HG02610 (cell line): ENCODE data around the gene ITGA7.

Experiments used
- ATAC-seq: cut with Tn5 transposase; IDR thresholded peaks from one replicate; pipeline ENCODE4 v1.9.1; 2021; ENCODE audit warnings: mild to moderate bottlenecking, moderate library complexity; ENCODE audit not compliant: unreplicated experiment

The ITGA7 gene

DNA sequence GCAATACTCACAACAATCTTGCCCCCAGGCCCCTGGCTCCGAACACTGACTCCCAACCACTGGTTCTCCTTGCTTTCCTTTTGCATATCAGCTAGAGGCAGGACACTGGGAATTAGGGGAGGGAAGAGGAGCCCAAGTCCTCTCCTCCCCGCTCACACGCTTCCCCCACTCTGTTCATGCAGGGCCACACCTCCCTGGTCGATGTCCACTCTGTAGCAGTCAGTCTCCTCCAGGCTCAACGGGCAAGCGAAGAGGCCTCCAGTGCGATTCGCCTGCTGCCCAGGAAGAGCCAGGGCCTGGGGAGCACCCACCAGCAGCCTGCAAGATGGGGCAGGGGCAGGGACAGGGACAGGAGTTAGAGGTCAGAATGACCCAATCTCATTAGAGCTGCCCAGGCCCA, 4.8 kb downstream of the ITGA7 start:
- ATAC-seq, result no peak

DNA sequence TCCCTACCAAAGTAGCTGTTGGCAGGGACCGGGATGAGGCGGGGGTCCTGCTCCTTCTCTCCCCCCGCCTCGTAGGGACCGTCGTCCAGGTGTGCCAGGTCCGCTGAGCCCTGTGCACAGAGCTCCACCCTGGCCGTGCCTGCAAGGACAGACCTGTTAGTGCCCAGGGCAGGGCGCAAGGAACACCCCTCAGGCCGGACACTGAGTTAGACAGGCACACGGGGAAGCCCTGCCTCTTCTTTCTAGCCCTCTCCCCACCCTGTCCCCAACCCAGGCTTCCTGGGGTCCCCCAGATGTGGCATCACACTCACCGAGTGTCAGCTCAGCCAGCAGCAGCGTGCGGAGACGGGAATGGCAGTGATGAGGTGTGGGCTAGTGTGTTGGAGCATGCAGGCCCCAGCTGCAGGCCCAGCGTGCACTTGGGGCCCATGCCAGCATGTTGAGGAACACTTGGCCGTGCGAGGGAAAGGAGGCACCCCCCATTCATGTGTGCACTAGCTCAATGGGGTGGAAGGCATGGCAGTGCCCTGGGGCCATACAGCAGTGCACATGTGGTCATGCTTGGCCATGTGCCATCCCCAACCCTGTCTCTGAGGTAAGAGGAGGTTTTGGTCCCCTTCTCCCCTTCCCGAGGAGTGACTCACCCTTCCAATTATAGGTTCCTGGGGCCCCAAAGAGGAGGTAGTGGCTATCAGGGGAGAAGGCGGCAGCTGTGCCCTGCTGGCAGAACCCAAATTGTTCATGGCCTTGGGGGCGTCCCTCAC, 7.3 kb downstream of the ITGA7 start:
- ATAC-seq, result no peak

DNA sequence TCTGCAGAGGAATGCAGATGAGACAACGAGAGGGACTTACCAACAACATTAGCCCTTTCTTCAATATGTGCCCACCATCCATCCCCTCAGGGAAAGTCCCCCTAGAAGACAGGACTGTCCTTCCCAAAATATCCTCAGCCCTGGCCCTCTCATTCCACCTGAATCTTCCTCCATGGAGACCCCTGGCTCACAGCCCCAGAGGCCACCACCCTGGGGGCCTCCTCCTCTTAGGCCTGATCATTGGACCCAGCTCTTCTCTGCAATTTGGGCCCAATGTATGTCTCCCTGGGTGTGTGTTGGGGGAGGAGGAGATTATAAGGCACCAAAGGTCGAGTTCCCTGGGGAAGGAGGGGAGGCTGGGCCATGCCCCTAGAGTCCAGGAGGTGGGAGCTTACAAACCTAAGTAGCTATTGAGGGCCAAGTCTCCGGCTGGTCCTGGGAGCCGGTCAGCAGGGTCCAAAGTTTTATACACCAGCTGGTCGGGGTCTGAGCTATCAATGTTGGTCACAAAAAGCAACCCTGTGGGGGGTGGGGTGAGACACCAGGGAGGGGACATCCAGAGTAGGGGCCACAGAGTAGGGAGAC, 8.1 kb downstream of the ITGA7 start:
- ATAC-seq, result no peak

- no peak for ATAC-seq
These were observed 8.7 kb downstream of the ITGA7 start for GRCh38 chr12:55698965-55699364.

DNA sequence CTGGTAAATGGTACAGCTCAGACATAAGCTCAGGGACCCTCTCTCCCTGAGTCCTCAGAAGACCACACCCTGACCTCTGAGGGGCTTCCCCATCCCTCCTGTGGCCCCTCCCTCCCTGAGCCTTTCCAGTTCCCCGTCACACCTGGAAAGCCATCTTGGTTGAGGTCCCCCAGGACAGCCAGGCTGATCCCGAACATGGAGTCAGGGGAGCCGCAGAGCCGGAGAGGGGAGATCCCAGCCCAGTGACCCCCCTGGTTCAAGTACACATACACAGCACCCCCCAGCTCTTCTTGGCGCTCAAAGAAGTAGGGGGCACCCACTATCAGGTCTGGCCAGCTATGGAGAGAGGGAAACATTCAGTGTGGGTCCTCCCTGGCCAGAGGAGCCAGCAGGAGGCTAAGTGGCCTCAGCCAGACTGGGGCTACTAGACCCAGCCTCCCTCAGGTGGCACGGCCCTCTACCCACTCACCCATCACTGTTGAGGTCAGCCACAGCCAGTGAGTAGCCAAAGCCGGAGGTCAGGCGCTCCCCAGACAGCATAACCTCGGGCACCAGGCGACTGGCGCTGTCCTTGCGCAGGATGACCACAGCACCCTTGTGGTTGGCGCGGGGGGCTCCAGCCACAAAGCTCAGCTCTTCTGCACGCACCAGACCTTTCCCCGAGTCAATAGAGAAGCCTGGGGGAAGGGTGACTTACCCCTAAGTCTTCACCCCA, 9.3 kb downstream of the ITGA7 start:
- ATAC-seq, result no peak

DNA sequence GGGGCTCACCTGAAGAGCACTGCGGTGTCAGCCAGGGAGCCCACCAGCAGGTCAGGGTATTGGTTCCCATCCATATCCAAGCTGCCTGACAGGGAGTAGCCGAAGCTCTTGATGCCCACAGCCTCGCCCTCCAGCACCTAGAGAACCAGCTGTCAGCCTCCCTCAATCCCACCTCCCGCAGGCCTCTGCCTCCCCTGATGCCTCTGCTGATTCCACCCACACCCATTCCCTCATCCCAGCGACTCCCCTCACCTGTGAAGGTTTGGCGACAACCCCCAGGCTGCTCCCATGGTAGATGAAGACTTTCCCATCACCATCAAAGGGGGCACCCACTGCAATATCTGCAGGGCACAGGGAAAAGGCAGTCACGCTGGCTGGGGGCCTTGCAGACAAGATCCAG, 10.0 kb downstream of the ITGA7 start:
- no peak for ATAC-seq

- ATAC-seq, result no peak
These were observed 10.8 kb downstream of the ITGA7 start for GRCh38 chr12:55696796-55697462.

DNA sequence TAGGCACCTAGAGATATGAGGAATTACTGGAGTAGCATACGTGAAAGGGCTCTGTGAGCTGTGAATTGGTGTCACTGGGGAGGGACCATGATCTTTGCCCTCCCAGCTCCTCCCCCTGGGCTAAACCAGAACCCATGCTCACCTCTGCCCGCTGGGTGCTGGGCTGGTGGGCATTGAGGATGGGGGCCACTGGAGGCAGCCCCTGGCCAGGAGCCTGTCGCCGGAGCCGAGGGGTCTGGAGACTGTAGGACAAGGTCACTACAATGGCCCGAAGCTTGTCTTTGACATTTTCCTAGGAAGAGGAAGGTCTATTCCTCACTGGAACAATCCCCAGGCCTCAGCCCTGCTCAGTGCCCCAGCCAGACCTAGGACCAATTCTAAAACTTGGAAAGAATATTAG, 11.6 kb downstream of the ITGA7 start:
- ATAC-seq, result no peak

DNA sequence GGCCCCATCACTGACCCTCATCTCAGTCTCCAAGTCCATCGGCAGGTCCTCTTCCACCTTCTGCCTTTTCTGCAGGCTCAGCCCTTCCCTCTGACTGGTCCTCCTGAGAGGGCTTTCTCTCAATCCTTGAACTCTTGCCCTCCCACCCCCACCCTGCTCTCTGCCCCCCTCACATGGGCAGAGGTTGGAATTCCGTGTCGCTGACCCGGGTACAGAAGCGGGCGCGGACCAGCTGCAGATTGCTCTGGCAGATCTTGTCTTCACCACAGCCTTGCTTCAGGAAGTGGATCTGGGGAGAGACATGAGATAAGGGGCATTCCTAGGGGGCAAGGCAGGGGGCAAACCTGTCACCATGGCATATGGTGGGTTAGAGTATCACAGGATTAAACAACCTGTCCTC, 12.4 kb downstream of the ITGA7 start:
- ATAC-seq, result no peak

GRCh38 chr12:55694651-55695050, 13.1 kb downstream of the ITGA7 start:
- ATAC-seq, result no peak

DNA sequence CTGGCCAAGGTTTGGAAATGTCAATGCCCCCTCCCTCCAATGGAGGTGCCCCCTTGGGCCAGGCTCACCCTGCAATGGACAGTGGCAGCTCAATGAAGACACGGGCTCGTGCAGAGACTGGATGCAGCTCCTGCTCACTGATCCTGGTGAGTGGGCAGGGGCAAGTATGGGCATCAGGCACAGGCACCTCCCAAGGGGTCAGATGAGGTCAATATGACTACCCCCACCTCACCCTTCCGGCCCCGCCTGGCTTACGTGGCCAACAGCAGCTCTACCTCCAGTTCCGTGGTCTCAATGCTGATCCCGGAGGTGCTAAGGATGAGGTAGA, 13.6 kb downstream of the ITGA7 start:
- ATAC-seq, result no peak

- ATAC-seq, result no peak
These were observed 14.1 kb downstream of the ITGA7 start for GRCh38 chr12:55693323-55694187.

- no peak for ATAC-seq
These were observed 14.9 kb downstream of the ITGA7 start for GRCh38 chr12:55692631-55693322.

DNA sequence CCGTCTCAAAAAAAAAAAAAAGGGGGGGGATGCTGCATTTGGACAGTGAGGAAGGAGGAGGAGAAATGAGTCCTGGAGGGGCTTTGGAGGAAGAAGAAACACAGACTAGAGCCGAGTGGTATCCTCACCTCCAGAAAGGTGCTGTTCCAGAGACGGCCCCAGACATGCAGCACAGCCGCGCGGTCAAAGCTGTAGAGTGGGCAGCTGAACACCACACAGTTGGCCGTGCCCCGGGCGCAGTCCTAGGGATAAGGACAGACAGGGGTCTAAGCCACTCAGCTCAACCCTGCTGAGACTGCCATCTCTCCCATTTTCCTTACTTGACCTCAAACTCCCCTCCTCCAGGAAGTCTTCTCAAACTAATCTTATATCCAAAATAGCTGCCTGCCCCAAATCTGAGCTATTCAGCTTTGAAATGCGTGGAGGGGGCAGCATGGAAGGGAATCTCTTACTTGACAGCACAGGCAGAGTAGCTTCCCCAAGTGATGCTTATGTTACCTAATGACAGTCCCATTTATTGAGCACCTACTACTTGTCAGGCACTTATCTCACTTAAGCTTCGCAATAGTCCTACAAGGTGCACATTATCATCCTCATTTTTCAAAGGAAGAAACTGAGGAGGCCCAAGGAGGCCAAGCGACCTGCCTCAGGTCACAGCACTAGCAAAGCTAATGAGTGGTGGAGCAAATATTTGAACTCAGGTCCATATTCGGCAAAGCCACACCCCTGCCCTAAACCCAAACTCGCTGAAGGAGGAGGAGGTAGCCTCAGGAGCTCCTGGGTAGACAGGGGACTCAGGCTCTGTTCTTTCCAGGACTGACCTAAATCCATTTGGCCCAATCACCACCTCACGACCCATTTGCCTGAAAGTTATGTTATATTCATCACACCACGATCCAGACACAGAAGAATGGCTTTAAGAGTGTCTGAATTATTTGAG, 18.7 kb downstream of the ITGA7 start:
- ATAC-seq, result no peak

- ATAC-seq, result peak; percentile 61
These were observed 20.0 kb downstream of the ITGA7 start for GRCh38 chr12:55687746-55688145.

DNA sequence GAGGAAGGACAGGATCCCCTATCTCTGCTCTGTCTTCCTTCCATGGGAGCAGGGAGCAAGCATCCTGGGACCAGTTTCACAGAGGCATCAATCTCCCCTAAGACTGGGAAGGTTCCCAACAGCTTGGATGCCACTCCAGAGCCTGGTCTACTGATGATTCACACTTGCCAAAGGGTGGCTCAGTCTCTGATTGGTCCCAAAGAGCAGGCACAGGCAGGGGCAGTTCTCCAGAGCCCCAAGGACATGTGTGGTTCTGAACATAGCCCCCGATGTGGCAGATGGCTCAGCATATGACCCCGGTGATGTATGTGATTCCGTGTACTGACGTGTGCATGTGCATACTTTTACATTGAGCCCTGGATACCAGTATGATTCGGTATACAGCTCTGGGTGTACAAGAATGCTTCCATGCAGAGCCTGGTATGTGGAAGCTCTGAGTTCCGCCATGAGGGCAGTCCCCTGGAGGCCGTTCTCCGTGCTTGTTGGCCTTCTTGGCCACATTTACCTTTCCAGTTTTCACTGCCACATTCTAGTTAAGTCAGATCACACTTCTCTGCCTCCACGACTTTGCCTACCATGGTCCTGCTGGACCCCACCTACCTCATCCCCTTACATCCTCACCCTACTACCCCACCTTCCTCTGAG, 21.2 kb downstream of the ITGA7 start:
- no peak for ATAC-seq

GRCh38 chr12:55685671-55686070, 22.0 kb downstream of the ITGA7 start:
- ATAC-seq, result no peak

- no peak for ATAC-seq
These were observed 22.8 kb downstream of the ITGA7 start for GRCh38 chr12:55684761-55685370.
